T follicular helper cell (primary cell): ENCODE measurements around the gene ABLIM1.
A peak's percentile ranks its signal among the peaks of the same experiment; 100 is the strongest.

Source experiments
- DNase-seq: peaks from one replicate; pipeline ENCODE4 v3.0.0-alpha.2; 2020; ENCODE audit warnings: low read depth

Gene ABLIM1

GRCh38 chr10:114518401-114519305, 139.4 kb downstream of the ABLIM1 start:
- no peak for DNase-seq

GRCh38 chr10:114517368-114518250, 140.5 kb downstream of the ABLIM1 start:
- no peak for DNase-seq

DNA sequence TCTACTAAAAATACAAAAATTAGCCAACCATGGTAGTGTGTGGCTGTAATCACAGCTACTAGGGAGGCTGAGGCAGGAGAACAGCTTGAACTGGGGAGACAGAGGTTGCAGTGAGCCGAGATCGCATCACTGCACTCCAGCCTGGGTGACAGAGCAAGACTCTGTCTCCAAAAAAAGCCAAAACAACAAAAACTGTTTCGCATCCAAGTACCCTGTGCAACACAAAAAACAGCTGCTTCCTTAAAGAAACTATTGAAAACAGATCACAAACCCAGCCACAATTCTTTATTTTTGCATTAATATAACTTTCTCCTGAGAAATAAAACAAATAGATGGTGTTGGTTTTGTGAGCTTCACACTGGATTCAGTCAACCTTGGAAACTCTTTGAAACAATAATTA, 141.7 kb downstream of the ABLIM1 start:
- DNase-seq = no peak

DNA sequence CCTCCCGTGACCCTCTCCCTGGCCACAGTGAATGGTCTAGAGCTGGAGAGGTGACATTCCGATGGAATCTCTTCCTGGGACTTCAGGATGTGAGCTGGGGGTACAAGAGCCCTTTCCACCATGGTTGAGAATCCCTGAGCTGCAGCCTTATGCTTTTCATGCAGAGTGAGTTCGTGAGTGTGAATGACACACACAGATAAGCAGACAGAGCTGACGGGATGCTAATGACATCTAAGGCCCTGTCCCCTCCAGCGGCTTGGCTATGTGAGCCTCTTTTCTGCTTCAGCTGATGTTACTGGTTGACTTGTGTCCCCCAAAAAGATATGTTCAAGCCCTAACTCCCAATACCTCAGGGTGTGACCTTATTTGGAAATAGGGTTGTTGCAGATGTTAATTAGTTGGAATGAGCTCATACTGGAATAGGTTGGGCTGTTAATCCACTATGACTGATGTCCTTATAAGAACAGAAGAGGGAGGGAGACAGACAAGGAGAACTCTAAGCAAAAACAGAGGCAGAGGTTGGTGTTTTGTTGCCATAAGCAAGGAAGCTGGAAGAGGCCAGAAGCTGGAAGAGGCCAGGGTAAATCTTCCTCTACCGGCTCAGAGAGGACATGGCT, 142.7 kb downstream of the ABLIM1 start:
- DNase-seq = no peak

- DNase-seq = no peak
These were observed 144.7 kb downstream of the ABLIM1 start for GRCh38 chr10:114513381-114513792.

- no peak for DNase-seq
These were observed 146.2 kb downstream of the ABLIM1 start for GRCh38 chr10:114511881-114512280.

- DNase-seq = no peak
These were observed 149.7 kb downstream of the ABLIM1 start for GRCh38 chr10:114508376-114508775.

GRCh38 chr10:114507449-114507848, 150.6 kb downstream of the ABLIM1 start:
- no peak for DNase-seq

DNA sequence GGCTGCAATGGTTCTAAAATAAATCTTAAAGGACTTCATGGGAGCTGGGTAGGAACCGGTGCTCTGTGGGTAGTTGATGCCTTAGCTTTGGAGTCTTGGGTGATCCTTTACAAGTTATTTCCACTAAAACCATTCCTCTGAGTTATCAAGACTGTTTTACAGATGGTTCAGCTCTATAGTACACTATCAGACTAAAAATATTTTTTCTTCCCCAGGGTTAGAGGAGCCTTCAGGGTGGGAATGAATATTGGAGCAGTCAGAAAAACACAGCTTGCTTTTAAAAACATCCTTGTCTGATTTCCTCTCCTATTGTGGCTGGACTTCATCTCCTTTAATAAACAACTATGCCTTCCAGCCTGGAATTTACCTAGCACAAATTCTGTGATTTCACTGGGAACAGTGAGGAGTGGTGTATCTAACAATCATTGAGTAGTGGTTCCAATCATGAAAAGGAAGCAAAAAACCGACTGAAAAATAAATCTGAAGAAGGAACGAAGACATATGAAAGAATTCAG, 151.1 kb downstream of the ABLIM1 start:
- DNase-seq = no peak

GRCh38 chr10:114504769-114505579, 153.1 kb downstream of the ABLIM1 start:
- DNase-seq = no peak

DNA sequence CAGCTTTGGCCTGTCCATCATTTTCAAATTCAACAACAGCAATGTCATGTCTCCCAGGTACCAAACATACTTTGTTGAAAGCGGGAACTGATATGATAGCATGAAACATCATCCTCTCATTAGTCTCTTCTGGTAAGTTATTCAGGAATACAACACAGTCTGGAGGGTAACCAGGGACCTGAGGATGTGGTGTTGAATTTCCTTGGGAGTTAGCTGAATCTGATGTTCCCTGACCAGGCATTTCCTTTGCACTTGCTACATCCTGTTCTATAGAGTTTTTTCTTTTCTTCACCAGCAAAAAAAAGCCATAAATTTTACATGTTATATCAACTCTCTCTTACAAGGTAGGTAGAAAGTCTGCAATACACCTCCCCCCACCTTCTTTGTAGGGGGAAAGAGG, 156.0 kb downstream of the ABLIM1 start:
- no peak for DNase-seq

GRCh38 chr10:114501650-114502049, 156.4 kb downstream of the ABLIM1 start:
- DNase-seq = no peak

DNA sequence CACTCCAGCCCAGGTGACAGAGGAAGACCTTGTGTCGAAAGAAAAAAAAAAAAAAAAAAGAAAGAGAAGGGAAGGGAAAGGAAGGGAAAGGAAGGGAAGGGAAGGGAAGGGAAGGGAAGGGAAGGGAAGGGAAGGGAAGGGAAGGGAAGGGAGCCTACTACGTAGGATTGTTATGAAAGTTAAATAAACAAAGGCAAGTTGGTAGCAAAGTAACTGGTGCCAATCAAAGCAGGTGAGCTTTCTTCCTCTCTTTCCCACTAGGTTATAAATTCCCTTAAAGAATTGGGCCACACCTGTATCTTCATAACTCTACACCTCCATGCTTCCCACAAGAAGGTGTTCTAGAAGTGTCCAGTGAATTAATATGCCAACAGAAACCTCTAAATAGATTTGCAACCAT, 157.4 kb downstream of the ABLIM1 start:
- no peak for DNase-seq

DNA sequence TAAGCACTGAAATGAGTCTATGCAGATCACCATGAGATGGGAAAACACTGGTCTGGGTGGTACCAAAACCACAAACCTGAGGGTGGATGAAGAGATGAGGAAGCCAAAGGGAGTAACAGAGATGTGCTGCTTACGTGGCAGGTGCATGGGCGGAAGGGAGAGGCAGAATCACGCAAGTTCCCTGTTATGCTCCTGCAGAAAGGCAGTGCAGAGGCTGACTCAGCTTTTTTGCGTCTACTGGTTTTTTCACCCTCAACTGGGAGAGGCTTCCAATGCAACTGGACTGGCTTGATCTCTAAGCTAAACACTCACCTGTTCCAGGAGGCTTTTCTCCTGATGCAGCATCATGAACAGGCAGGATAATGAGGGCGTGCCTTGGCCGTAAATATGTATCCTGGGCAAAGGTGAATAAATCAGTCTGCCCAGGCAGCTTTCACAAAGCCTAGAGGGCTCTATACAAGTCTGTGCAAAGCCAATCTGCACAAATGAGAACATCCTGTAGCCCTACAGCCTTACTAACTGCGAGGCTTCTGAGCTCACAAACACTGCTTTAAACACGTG, 158.4 kb downstream of the ABLIM1 start:
- peak; percentile 41 for DNase-seq

DNA sequence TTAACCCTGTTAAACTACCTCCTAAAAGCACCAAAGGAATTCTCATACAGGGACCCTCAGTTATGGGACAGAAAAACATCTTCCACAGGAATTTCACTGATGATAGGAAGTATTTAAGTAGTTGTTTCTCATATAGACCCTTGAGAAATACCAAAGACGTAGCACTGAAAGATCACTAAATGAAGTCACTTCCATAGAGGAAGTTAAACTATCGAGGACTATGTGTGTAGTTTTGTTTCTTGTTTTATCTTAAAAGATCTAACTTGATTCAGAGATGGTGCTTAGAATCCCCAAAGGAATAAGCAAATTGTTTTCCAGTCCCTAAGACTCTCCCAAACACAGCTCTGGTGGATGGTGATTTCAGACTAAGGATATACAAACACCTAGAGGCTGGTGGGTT, 159.0 kb downstream of the ABLIM1 start:
- no peak for DNase-seq

DNA sequence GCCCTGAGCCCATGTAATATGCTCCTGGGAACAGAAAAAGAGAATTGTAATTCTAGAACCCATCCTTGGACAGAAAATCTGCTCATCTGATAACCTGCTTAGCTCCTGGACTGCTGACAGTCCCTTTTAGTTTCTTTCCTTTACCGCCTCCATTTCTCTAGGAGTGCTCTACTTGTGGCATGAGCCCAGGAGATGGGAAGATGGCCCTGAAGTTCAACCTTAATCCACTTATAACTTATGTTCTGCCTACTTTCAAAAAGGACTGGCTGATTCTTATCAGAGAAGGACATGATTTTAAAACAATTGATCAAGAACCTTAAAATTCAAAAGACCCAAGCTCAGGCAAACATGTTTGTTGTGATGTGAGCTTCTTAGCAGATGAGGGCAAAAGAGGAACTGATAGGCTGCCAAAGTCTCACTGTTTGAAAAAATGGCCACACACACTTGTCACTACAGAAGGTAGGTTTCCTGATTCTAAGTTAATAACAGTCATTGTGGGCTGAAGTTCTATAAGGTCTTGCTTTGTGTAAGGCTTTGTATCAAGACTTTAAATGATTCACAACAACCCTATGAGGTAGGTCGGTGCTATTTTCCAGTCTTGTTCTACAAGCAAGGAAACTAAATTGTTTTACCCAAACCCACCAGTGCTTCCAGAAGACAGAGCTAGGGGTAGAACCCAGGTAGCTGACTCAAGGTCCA, 159.5 kb downstream of the ABLIM1 start:
- no peak for DNase-seq

GRCh38 chr10:114495303-114495702, 162.8 kb downstream of the ABLIM1 start:
- DNase-seq = no peak

GRCh38 chr10:114492351-114493037, 165.6 kb downstream of the ABLIM1 start:
- DNase-seq = no peak

DNA sequence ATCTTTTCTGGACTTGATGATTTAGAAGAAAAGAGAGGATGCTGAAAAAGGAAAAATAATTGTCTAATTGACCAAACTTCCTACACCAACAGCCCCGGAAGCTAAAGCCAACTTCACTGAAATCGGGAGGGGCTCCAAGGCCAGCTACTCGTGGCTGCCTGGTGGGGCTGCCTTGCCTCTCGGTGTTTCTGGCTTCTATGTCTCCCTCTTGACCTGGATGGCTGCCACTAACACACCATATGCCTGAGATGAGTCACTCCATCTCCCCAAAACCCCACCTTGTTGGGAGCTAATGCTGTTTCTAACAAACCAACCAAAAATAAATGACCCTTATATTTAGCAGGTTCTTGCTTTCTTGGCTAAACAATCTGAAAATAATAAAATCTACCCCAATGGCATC, 166.1 kb downstream of the ABLIM1 start:
- no peak for DNase-seq

DNA sequence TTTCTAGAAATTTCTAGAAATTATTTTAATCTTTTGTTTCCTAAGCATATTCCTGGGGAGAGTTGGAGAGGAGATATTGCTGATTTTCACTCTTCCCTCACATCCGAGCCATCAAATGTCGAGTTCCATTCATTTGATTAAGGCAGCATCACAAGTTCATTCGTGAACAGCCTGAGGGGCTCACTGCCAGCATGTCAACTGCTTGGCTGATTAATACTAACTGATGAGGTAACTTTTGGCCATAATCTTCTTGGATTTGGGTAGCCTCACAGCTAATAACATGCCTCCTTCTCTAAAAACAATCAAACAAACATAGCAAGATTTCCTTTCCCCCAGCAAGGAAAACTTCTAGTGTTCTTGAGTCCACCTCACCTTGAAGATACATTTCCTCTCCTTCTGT, 166.7 kb downstream of the ABLIM1 start:
- no peak for DNase-seq
